GM18507 (cell line): ENCODE data around the gene TBC1D19.
"Not testable (repeated sequence)": the region's sequence is repeated elsewhere in the genome, so short reads cannot be mapped to it uniquely, and the experiment has no call there.

Experiments used
- DNase-seq: peaks from one replicate; pipeline ENCODE4 v3.0.0; 2011; ENCODE audit warnings: low read depth; ENCODE audit not compliant: insufficient read length; ENCODE audit errors: extremely low spot score
- FAIRE-seq: peaks from 2 replicates; lab custom pipeline; 2011; peaks lifted over from hg19 to GRCh38; lab: Jason Lieb, UNC

Gene TBC1D19

DNA sequence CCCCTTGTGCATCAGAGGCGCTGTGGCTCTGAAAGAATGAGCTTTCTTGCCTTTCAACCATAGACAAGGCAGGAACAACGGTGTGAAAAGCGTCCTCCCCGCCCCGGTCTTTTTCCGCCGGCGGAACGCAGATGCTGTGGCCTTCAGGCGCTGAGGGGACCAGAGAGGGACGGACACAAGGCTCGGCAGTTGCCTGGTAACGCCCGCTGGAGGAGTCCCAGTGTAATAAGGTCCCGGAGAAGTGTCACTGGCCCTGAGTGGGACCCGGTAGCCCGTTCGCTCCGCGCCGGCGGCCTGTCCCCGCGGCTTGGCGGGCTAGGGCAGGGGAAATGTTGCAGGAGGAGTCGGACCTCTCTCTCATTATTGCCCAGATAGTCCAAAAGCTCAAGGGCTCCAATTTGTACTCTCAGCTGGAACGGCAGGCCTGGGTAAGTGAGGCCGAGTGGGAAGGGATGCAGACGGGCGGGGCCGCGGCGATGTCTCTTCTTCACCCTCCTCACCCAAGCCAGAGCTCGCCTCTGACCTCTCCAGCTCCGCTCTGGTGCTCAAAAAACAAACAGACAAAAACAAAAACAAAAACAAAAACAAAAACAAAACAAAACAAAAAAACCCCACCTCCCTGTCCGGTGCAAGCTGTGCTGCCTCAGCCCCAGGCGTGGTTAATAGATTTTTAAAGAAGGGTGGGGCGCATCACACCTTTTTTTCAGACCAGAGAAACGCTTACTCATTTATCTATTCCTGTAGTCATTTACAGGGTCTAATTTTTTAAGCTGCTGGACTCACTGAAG is at the start of gene TBC1D19:
Gene TBC1D19, plus strand, starts transcription at position 220 of the 788 bp plus-strand sequence. Its CDS starts 110 bp downstream, at position 330.
- DNase-seq (peak; percentile 78), FAIRE-seq (peak; percentile 86)

DNA sequence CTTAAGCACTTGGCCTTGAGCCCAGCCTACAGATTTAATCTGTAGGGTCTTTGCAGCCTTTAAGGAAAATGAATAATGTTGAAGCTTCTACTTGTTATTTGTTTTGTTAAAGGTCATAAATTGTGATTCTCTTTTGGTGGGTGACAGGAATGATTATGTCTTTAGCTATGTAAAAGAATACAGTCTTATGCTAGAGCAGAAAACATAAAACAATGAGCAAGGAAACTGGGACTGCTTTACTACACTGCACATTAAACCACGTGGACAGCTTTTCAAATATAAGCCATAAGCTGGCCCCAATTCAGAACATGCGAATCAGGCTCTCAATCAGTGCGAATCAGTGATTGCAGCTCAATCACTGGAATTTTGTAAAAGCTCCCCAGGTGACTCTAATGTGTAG is 40.9 kb upstream of the TBC1D19 start:
- DNase-seq, result no peak
- FAIRE-seq, result no peak

DNA sequence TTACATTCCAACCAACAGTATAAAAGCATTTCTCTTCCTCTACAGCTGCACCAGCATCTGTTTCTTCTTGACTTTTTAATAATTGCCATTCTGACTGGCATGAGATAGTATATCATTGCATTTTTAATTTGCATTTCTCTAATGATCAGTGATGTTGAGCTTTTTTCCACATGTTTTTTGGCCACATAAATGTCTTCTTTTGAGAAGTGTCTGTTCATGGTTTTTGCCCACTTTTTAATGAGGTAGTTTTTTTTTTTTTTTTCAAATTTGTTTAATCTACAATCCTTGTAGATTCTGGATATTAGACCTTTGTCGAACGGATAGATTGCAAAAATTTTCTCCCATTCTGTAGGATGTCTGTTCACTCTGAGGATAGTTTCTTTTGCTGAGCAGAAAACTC is 39.5 kb upstream of the TBC1D19 start:
- no peak for FAIRE-seq
- no peak for DNase-seq

- FAIRE-seq, DNase-seq: not testable (repeated sequence)
These were observed 35.5 kb upstream of the TBC1D19 start for GRCh38 chr4:26548379-26548778.

DNA sequence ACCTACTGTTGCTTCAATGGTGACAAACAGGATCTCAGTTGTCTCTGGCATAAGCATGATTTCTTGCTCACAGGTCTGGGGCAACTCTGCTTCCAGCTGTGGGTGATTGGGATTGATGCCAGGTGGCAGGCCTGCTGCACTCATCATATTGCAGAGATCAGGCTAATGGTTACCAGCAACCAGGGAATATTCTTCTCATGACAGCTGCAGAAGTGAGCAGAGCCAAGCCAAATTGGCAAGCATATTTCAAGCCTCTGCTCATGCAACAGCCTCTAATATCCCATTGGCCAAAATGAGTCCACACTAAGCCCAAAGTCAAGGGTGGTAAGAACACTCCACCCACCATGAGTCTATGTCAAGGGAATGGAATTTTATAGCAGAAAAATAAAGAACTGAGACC is 26.7 kb upstream of the TBC1D19 start:
- FAIRE-seq (no peak), DNase-seq (no peak)

- DNase-seq (no peak), FAIRE-seq (no peak)
These were observed 25.6 kb upstream of the TBC1D19 start for GRCh38 chr4:26558166-26558895.

DNA sequence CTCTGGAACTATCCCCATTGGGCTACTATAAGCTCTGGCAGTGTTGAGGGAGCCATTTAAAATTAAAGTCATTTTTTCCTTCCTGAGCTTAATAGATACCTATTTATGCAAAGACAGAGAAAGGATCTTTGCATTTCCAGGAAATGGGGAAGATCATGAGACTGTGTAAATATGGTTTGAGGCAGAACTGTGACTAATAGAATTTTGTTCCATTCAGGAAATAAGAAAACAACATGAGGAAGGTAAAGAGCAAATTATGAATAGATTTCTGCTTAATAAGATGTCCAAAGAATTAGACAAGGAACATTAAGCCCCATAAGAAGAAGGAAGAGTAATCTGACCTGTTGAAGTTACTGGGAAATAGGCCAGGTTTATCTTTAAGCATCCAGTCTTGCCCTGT is 17.8 kb upstream of the TBC1D19 start:
- FAIRE-seq, result no peak

GRCh38 chr4:26568446-26568994 is 15.4 kb upstream of the TBC1D19 start:
- DNase-seq, result no peak
- FAIRE-seq, result no peak

More for the DNA sequence above, 17.8 kb upstream of the TBC1D19 start:
- DNase-seq, result no peak

- FAIRE-seq, result no peak
- no peak for DNase-seq
These were observed 13.3 kb upstream of the TBC1D19 start for GRCh38 chr4:26570596-26570995.

DNA sequence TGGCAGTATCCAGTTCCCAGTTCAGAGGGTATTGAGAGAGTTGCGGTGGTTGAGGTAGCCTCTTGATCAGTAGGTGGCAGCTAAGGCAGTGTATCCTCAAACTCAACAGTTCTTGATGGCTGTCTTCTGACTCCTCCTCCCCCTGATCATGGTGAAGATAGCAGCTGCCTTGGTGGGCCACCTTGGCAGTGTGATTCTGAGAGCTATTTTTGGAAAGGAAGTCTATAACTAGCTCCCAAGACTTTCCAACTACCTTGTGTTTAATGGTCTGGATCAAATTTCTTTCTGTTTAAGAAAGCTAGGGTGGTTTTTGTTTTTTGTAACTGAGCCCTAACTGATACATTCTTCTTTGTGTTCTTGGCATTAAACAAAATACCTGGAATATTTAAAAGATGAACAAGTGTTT is 10.5 kb upstream of the TBC1D19 start:
- no peak for FAIRE-seq

DNA sequence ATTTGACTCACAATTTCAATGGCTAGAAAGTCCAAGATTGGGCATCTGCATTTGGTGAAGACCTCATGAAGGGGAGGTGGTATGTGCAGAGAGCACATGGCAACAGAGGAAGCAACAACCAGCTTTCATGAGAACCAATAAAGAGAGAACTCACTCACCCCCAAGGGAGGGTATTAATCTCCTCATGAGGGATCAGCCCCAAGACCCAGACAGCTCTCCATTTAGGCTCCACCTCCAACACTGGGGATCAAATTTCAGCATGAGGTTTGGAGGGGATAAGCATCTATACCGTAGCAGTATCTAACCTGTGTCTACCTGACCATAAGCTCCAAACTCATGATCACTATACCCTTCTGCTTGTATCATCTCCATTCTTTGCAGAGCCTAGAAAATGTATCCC is 9.3 kb upstream of the TBC1D19 start:
- no peak for DNase-seq
- FAIRE-seq, result no peak

More for the DNA sequence above, 10.5 kb upstream of the TBC1D19 start:
- DNase-seq, result no peak

- no peak for DNase-seq
- FAIRE-seq, result no peak
These were observed 7.6 kb upstream of the TBC1D19 start for GRCh38 chr4:26576231-26576739.

DNA sequence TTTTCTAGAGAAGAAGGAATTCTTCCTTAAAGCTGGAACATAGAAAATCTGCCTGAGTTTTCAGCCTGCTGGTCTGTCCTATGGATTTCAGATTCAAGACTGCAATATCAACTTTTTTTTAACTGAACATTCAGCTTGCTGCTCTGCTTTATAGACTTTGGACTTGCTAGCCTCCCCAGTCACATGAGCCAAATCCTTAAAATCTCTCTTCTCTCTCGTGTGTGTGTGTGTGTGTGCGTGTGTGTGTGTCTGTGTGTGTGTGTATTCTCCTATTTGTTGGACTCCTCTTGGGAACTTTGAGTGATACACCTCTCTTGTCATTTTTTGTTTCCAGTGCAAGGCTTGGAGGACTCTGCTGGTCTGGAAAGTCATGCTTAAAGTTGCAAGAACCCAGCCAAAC is 6.8 kb upstream of the TBC1D19 start:
- DNase-seq (no peak), FAIRE-seq (no peak)

- DNase-seq, result no peak
- no peak for FAIRE-seq
These were observed 4.7 kb upstream of the TBC1D19 start for GRCh38 chr4:26579169-26579568.

DNA sequence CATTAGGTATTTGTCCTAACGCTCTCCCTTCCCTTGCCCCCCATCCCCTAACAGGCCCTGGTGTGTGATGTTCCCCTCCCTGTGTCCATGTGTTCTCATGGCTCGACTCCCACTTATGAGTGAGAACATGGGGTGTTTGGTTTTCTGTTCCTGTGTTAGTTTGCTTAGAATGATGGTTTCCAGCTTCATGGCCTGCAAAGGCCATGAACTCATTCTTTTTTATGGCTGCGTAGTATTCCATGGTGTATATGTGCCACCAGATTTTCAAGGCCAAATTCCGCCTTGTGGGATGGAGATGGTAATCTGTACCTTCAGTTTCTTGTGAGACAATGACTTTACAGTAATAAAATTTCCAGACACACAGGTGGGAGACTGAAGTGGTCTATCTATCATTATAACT is 2.5 kb upstream of the TBC1D19 start:
- FAIRE-seq, DNase-seq: not testable (repeated sequence)

- FAIRE-seq (no peak), DNase-seq (no peak)
These were observed 383 bp upstream of the TBC1D19 start for GRCh38 chr4:26583538-26583864.

DNA sequence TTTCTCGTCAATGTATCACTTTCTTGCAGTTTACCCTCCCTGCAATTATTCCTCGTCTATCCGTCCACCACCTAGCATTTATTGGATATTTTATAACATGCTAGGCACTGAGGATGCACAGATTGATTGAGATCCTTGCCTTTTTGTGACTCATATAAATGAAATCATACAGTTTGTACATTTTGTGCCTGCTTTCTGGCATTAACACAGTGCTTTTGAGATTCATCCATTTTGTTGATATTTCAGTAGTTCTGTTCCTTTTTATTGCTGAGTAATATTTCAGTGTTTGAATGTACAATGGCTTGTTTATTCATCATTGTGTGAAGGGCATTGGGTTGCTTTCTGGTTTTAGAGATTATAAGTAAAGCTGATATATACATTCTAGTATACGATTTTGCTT is 841 bp downstream of the TBC1D19 start:
- FAIRE-seq (no peak), DNase-seq (no peak)

- FAIRE-seq (no peak), DNase-seq (no peak)
These were observed 5.8 kb downstream of the TBC1D19 start for GRCh38 chr4:26589705-26590104.

DNA sequence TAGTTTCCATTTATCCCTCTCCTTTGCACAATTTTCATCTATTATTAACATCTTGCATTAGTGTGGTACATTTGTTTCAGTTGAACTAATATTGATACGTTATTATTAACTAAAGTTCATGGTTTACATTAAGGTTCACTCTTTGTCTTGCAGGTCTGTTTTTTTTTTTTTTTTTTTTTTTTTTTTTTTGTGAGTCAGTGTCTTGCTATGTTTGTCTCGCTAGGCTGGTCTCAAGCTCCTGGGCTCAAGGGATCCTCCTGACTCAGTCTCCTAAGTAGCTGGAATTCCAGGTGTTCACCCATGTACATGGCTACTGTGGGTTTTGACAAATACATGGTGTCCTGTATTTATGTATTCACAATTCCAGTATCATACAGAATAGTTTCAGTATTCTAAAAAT is 6.8 kb downstream of the TBC1D19 start:
- no peak for FAIRE-seq
- no peak for DNase-seq

DNA sequence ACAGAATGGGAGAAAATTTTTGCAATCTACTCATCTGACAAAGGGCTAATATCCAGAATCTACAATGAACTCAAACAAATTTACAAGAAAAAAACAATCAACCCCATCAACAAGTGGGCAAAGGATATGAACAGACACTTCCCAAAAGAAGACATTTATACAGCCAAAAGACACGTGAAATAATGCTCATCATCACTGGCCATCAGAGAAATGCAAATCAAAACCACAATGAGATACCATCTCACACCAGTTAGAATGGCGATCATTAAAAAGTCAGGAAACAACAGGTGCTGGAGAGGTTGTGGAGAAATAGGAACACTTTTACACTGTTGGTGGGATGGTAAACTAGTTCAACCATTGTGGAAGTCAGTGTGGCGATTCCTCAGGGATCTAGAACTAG is 9.7 kb downstream of the TBC1D19 start:
- not testable (repeated sequence) for DNase-seq, FAIRE-seq
